Stimulated activated effector memory CD8-positive, alpha-beta T cell treated with anti-CD3 and anti-CD28 coated beads, Interleukin-12 subunit alpha, Interleukin-12 subunit beta, amount 100 ng/mL, for 72 hours (primary cell): Measurements from ENCODE around the gene FBXO47.
"Not testable (repeated sequence)": the region's sequence is repeated elsewhere in the genome, so short reads cannot be mapped to it uniquely, and the experiment has no call there.

ENCODE experiments used
- ATAC-seq: fragments of 150-1000 bp; cut with Tn5 transposase; 2 replicates; pipeline ENCODE4 v1.10.0; 2021
- DNase-seq, 2 donors: peaks; one replicate each; pipeline ENCODE4 v3.0.0; 2021 to 2022; ENCODE audit warnings: low spot score in 2 of 2
- H3K27ac Mint-ChIP-seq: one replicate; pipeline ENCODE4 v1.8.0; 2022; ENCODE audit warnings: mild to moderate bottlenecking, mixed read lengths
- H3K36me3 Mint-ChIP-seq: one replicate; pipeline ENCODE4 v1.8.0; 2022; ENCODE audit warnings: mild to moderate bottlenecking, mixed read lengths
- H3K4me1 Mint-ChIP-seq: one replicate; pipeline ENCODE4 v1.8.0; 2022; ENCODE audit warnings: mixed read lengths
- H3K4me3 Mint-ChIP-seq: one replicate; pipeline ENCODE4 v1.8.0; 2022; ENCODE audit warnings: mild to moderate bottlenecking, mixed read lengths
- H3K9me3 Mint-ChIP-seq: one replicate; pipeline ENCODE4 v1.8.0; 2022; ENCODE audit warnings: mixed read lengths

Gene FBXO47

GRCh38 chr17:38953800-38954199 is 13.4 kb downstream of the FBXO47 start:
- not testable (repeated sequence) for DNase-seq, ATAC-seq, H3K4me1 Mint-ChIP-seq, H3K4me3 Mint-ChIP-seq, H3K9me3 Mint-ChIP-seq, H3K27ac Mint-ChIP-seq, H3K36me3 Mint-ChIP-seq

- Mint-ChIP-seq H3K4me3 (no peak overlapping the region), H3K4me1 (no peaks in the 10 kb centered on the region), H3K9me3 (no peaks in the 10 kb centered on the region), H3K27ac (no peak overlapping the region), H3K36me3 (no peaks in the 10 kb centered on the region)
- DNase-seq (no peak), ATAC-seq (peak; percentile 51)
Observed at GRCh38 chr17:38947189-38947588, 20.0 kb downstream of the FBXO47 start.

- no peak for DNase-seq
- no peak overlapping the region for H3K27ac Mint-ChIP-seq
- no peaks in the 10 kb centered on the region for H3K4me1 Mint-ChIP-seq
- ATAC-seq, result peak; percentile 59
- H3K36me3 Mint-ChIP-seq, result no peaks in the 10 kb centered on the region
- H3K4me3 Mint-ChIP-seq, result no peak overlapping the region
- no peaks in the 10 kb centered on the region for H3K9me3 Mint-ChIP-seq
Observed at GRCh38 chr17:38943607-38944006, 23.6 kb downstream of the FBXO47 start.

DNA sequence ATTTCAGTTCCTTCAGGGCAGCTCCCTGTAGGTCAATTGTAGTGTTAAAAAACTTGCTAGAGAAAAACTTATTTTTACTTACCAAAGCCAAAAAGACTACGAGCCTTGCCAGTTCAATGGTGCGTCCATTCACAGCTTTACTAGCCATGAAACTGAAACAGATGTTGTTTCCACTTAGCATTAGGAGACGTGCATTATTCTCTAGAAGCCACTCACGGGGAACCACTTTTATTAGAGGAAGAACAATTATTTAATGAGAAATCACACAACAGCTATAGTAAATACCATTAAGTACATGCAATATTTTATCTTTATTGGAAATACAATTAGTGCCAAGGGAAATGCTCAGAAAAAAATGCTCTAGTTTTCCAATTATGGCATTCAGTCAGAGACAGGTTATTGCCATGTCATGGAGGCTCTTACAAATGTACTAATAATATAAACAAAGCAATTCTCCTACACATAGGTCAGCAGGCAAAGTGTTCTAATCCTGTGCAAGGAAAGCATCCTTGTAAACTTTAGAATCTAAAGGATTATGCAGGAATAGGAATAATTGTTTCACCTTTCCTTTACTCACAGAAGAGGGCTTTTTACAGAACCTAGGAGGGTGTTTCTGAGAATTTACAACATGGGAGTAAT is 24.4 kb downstream of the FBXO47 start:
- H3K4me3 Mint-ChIP-seq, result no peak overlapping the region
- DNase-seq (no peak), ATAC-seq (no peak)
- no peaks in the 10 kb centered on the region for H3K4me1 Mint-ChIP-seq
- H3K9me3 Mint-ChIP-seq, result no peaks in the 10 kb centered on the region
- H3K27ac Mint-ChIP-seq, result no peak overlapping the region
- H3K36me3 Mint-ChIP-seq, result no peaks in the 10 kb centered on the region

DNA sequence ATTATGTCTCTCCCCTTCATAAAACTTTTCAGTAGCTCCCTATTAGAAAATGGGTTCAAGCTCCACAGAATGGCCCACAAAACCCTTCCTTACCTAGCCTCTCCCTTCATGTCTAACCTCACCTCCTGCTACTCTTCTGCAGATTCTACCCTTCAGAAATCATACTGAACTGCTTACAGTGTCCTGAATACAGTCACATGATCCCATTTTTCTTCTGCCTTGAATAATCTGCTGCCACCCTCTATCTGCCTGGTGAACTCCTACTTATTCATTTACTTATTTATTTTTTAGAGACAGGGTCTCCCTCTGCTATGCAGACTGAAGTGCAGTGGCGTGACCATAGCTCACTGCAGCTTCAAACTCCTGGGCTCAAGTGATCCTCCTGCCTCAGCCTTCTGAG is 26.8 kb downstream of the FBXO47 start:
- Mint-ChIP-seq H3K4me3 (no peak overlapping the region), H3K9me3 (no peaks in the 10 kb centered on the region), H3K27ac (no peak overlapping the region), H3K36me3 (no peaks in the 10 kb centered on the region), H3K4me1 (no peaks in the 10 kb centered on the region)
- ATAC-seq (no peak), DNase-seq (peak in 1 of 2 donors; percentile 35)

DNA sequence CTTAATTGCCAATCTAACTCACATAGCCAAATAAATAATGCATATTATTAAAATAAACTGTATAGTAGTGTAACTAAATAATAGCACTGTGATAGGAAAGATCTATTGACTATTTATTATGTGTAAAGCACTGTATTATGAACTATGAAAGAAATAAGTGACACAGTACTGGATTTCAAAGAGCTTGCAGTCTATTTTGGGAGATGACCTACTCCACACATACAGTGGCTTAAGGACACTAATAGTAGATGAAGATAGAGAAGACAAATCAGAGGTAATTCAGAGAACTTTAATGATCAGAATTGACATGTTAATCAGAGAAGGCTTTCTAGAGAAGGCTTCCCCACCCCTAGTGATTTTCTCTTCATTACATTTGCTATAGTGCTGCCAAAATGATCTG is 27.2 kb downstream of the FBXO47 start:
- Mint-ChIP-seq H3K4me1 (no peaks in the 10 kb centered on the region), H3K27ac (no peak overlapping the region), H3K36me3 (no peaks in the 10 kb centered on the region), H3K4me3 (no peak overlapping the region), H3K9me3 (no peaks in the 10 kb centered on the region)
- ATAC-seq, result no peak
- DNase-seq, result no peak

DNA sequence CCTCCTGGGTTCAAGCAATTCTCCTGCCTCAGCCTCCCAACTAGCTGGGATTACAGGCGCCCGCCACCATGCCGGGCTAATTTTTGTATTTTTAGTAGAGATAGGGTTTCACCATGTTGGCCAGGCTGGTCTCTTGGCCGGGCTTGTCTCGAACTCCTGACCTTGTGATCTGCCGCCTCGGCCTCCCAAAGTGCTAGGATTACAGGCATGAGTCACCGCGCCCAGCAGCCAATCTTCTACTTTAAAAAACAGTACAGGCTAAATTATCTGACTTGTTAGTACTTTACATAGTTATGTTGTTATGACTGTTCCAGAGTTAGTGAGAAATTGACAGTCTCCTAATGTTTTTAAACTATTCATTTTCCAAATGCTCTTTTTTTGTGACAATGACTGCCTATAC is 33.2 kb downstream of the FBXO47 start:
- H3K27ac Mint-ChIP-seq, H3K4me3 Mint-ChIP-seq, ATAC-seq, H3K4me1 Mint-ChIP-seq, H3K9me3 Mint-ChIP-seq, H3K36me3 Mint-ChIP-seq: not testable (repeated sequence)
- DNase-seq, result peak in 1 of 2 donors; percentile 32

DNA sequence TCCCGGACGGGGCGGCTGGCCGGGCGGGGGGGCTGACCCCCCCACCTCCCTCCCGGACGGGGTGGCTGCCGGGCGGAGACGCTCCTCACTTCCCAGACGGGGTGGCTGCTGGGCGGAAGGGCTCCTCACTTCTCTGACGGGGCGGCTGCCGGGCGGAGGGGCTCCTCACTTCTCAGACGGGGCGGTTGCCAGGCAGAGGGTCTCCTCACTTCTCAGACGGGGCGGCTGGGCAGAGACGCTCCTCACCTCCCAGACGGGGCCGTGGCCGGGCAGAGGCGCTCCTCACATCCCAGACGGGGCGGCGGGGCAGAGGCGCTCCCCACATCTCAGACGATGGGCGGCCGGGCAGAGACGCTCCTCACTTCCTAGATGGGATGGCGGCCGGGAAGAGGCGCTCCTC is 36.4 kb downstream of the FBXO47 start:
- H3K27ac Mint-ChIP-seq, DNase-seq, H3K9me3 Mint-ChIP-seq, H3K4me3 Mint-ChIP-seq, ATAC-seq, H3K36me3 Mint-ChIP-seq: not testable (repeated sequence)
- peaks cover 14% of the 10 kb centered on the region for H3K4me1 Mint-ChIP-seq

DNA sequence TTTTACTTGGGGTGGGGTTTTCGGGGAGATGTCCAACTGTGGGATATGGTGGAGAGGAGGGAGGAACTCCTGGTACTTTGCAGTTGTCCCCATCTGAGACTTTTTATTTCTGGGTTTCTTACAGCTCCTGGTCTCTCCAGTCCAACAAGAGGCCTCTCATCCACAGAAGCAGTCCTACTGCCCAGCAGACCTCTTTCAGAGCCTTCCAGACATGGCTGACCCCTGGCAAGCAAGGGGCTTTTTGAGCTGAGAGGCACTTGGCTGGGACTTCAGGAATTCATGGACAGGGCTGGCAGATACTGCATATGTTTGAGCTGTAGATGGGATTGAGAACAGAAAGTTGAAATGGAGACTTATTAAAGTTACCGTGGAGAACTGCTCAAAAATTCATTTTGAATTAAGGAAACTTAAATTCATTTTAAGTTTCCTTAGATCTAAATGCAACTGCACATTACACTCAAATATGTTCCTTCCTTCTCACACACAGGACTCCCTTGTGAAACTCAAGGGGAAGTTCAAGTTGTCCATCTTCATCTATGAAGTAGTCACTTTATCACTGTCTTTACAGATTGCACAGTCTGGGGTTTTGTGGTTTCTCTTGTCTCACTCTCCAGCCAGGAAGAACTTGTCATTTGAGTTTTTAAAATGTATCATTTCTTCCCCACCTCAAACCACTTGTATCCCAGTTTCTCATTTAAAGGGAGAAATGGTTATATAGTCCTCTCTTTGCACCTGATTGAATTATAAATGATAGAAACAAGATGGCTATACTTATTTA is 40.7 kb downstream of the FBXO47 start:
- peak in 1 of 2 donors; percentile 51 for DNase-seq
- peak overlapping the region; percentile 78 for H3K27ac Mint-ChIP-seq

GRCh38 chr17:38925263-38925995 is 41.8 kb downstream of the FBXO47 start, which contains the start of gene LASP1NB:
Gene LASP1NB, plus strand, starts transcription at chr17:38925614.
- H3K4me3 Mint-ChIP-seq, result no peak within 1 kb of the TSS
- DNase-seq, result peak in 1 of 2 donors; percentile 51
- peak within 1 kb of the TSS; percentile 78 for H3K27ac Mint-ChIP-seq
- H3K36me3 Mint-ChIP-seq, result peaks cover 32% of the 10 kb centered on the region
- no peak for ATAC-seq
- no peaks in the 10 kb centered on the region for H3K9me3 Mint-ChIP-seq
- H3K4me1 Mint-ChIP-seq, result peaks cover 47% of the 10 kb centered on the region

More for the DNA sequence above, 40.7 kb downstream of the FBXO47 start:
- no peaks in the 10 kb centered on the region for H3K9me3 Mint-ChIP-seq
- peak; percentile 97 for ATAC-seq
- H3K4me3 Mint-ChIP-seq, result no peak overlapping the region
- peaks cover 22% of the 10 kb centered on the region for H3K36me3 Mint-ChIP-seq
- H3K4me1 Mint-ChIP-seq, result peaks cover 37% of the 10 kb centered on the region

GRCh38 chr17:38922538-38923297 is 44.5 kb downstream of the FBXO47 start:
- peaks cover 59% of the 10 kb centered on the region for H3K36me3 Mint-ChIP-seq
- no peaks in the 10 kb centered on the region for H3K9me3 Mint-ChIP-seq
- H3K27ac Mint-ChIP-seq, result peak overlapping the region; percentile 86
- H3K4me3 Mint-ChIP-seq, result no peak overlapping the region
- peaks cover 57% of the 10 kb centered on the region for H3K4me1 Mint-ChIP-seq
- DNase-seq (peak in 1 of 2 donors; percentile 48), ATAC-seq (no peak)

GRCh38 chr17:38921756-38922411 is 45.3 kb downstream of the FBXO47 start:
- no peak overlapping the region for H3K4me3 Mint-ChIP-seq
- H3K4me1 Mint-ChIP-seq, result peaks cover 58% of the 10 kb centered on the region
- ATAC-seq, result peak; percentile 14
- peak in 1 of 2 donors; percentile 48 for DNase-seq
- peaks cover 68% of the 10 kb centered on the region for H3K36me3 Mint-ChIP-seq
- no peaks in the 10 kb centered on the region for H3K9me3 Mint-ChIP-seq
- H3K27ac Mint-ChIP-seq, result peak overlapping the region; percentile 86

GRCh38 chr17:38920374-38921291 is 46.6 kb downstream of the FBXO47 start:
- Mint-ChIP-seq H3K9me3 (no peaks in the 10 kb centered on the region), H3K27ac (peak overlapping the region; percentile 86), H3K36me3 (peaks cover 80% of the 10 kb centered on the region), H3K4me1 (peaks cover 49% of the 10 kb centered on the region), H3K4me3 (no peak overlapping the region)
- no peak for ATAC-seq
- peak in 1 of 2 donors; percentile 35 for DNase-seq
